Heart left ventricle (tissue), 13 donors: ENCODE data around the gene GPR68.

ENCODE experiments used
- POLR2A ChIP-seq, 2 donors: fragments of 450-650 bp; IDR thresholded peaks; one replicate each; pipeline ENCODE4 v1.6.1; 2017; ENCODE audit warnings: antibody characterized with exemption in 2 of 2, mild to moderate bottlenecking in 2 of 2, moderate library complexity in 2 of 2
- TF ChIP-seq, protein P1 (sequence below), 12 donors: fragments of 200-600 bp; sonication (generic) in 4 of 12; IDR thresholded peaks; one replicate each; pipeline versions ENCODE4 v1.5.0 to v1.8.0; 2018 to 2022; ENCODE audit warnings: antibody characterized with exemption in 12 of 12, mild to moderate bottlenecking in 5 of 12
- donor health status: ischemic (EF 13 %, LVEDD 7.1; RV severe dilation, severe dysfunction).
- donor health status: DM: no; HTN: yes; CAD: no.
- donor health status: DM: no; HTN: no; CAD: no.
- donor health status: ischemic (EF 25% LVEDD 6.9; RV normal size, moderate dysfunction).
- donor health status: ischemic (EF 25% LVEDD 5.7; RV mildly dilated, moderate dysfunction).
- donor health status: ischemic (EF 35%, LVEDD 5.7; RV mildly dilated, moderate dysfunction).
- donor health status: nonischemic (EF 11% LVEDD 7.7; RV severe dilation, severe dysfunction).
- donor health status: DM: yes; HTN: yes; CAD: no.
- donor health status: PGD.
- donor health status: ischemic (EF 29% LVEDD 5.4; RV normal size, mild dysfunction).
- donor health status: nonischemic (EF 23%, LVEDD 6.1; RV moderate dilation, normal function).

- TF ChIP-seq, protein P1, sequence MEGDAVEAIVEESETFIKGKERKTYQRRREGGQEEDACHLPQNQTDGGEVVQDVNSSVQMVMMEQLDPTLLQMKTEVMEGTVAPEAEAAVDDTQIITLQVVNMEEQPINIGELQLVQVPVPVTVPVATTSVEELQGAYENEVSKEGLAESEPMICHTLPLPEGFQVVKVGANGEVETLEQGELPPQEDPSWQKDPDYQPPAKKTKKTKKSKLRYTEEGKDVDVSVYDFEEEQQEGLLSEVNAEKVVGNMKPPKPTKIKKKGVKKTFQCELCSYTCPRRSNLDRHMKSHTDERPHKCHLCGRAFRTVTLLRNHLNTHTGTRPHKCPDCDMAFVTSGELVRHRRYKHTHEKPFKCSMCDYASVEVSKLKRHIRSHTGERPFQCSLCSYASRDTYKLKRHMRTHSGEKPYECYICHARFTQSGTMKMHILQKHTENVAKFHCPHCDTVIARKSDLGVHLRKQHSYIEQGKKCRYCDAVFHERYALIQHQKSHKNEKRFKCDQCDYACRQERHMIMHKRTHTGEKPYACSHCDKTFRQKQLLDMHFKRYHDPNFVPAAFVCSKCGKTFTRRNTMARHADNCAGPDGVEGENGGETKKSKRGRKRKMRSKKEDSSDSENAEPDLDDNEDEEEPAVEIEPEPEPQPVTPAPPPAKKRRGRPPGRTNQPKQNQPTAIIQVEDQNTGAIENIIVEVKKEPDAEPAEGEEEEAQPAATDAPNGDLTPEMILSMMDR (IDR thresholded peaks at IDR 0.05) = no peak
- no peak for TF ChIP-seq POLR2A (IDR thresholded peaks at IDR 0.05)
Observed at GRCh38 chr14:91241863-91242262, 2.6 kb downstream of the GPR68 start.
